Neutrophil (primary cell): ENCODE results near the gene KDM8.

Experiments
- H3K27ac ChIP-seq: fragments of 200-600 bp; sonication (generic); 2 replicates; pipeline ENCODE4 v1.5.1; 2016; ENCODE audit warnings: mild to moderate bottlenecking, moderate library complexity
- H3K27me3 ChIP-seq: fragments of 200-600 bp; sonication (generic); 2 replicates; pipeline ENCODE4 v1.6.0; 2016; ENCODE audit warnings: mild to moderate bottlenecking
- H3K36me3 ChIP-seq: fragments of 200-600 bp; sonication (generic); 2 replicates; pipeline ENCODE4 v1.5.1; 2017
- H3K4me1 ChIP-seq, 2 experiments: fragments of 200-600 bp in 1 of 2; sonication (generic) in 1 of 2; 1 replicate in 1 of 2; 2 replicates in 1 of 2; pipeline versions ENCODE4 v1.5.1 to v1.6.1; 2013 to 2016; ENCODE audit warnings: low read depth in 1 of 2, low read length in 1 of 2, mild to moderate bottlenecking in 1 of 2, moderate library complexity in 1 of 2; ENCODE audit not compliant: control insufficient read depth in 1 of 2, insufficient read depth in 1 of 2
- H3K4me3 ChIP-seq, 2 experiments: fragments of 200-600 bp in 1 of 2; sonication (generic) in 1 of 2; 1 replicate in 1 of 2; 2 replicates in 1 of 2; pipeline ENCODE4 v1.5.1; 2013 to 2016; ENCODE audit warnings: low read depth in 1 of 2, low read length in 1 of 2, mild to moderate bottlenecking in 1 of 2, moderate library complexity in 1 of 2
- H3K9me3 ChIP-seq: fragments of 200-600 bp; sonication (generic); 2 replicates; pipeline ENCODE4 v1.5.1; 2016
- TF ChIP-seq, protein P1 (sequence below): fragments of 200-600 bp; sonication (generic); IDR thresholded peaks from 2 replicates; pipeline ENCODE4 v1.5.1; 2016; ENCODE audit warnings: antibody characterized with exemption

The KDM8 gene

DNA sequence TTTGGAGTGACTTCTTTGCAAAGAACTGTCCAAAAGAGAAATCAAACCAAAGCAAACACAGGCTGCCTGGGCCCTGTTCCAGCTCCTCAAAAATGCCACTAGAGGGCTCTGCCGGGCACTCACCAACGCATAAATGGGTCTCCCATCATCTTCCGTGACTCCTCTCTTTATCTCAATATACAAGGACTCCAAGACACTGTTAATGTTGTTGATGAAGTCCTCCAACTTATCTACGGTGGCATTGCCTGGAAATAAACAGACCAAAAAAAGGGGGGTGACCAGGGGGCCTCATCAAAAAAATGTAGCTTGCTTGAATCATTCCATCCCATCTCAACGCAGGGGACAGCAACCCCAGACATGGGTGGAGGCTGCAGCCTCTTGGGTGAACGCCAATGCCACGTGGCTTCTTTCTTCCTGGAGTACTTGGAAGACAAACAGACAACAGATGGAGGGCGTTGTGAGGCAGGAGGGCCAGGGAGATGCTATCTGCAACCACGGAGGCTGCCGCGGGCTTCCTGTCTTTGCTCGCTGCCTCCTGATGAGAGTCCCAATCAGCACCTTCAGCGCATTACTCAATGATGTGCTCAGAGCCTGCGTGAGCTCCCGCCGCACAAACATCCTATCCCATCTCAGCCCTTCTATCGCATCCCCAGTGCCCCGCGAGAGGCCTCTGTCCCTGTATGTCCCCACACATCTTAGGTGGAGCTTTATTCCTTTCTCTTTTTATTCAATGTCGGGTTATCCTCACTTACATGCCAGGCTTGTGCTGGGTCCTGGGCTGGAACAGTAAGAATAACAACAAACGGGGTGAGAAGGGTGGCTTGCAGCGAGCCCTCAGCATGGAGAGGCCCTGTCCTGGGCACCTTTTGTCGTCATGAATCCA, 32.0 kb downstream of the KDM8 start:
- peak overlapping the region; percentile 51 for H3K27ac ChIP-seq
- H3K4me3 ChIP-seq = peak overlapping the region; percentile 53

GRCh38 chr16:27235938-27236245, 32.6 kb downstream of the KDM8 start:
- TF ChIP-seq, protein P1, sequence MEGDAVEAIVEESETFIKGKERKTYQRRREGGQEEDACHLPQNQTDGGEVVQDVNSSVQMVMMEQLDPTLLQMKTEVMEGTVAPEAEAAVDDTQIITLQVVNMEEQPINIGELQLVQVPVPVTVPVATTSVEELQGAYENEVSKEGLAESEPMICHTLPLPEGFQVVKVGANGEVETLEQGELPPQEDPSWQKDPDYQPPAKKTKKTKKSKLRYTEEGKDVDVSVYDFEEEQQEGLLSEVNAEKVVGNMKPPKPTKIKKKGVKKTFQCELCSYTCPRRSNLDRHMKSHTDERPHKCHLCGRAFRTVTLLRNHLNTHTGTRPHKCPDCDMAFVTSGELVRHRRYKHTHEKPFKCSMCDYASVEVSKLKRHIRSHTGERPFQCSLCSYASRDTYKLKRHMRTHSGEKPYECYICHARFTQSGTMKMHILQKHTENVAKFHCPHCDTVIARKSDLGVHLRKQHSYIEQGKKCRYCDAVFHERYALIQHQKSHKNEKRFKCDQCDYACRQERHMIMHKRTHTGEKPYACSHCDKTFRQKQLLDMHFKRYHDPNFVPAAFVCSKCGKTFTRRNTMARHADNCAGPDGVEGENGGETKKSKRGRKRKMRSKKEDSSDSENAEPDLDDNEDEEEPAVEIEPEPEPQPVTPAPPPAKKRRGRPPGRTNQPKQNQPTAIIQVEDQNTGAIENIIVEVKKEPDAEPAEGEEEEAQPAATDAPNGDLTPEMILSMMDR = no peak
- Histone ChIP-seq H3K9me3 (no peaks in the 10 kb centered on the region), H3K4me1 (peaks cover 40 to 42% of the 10 kb centered on the region in 2 experiments), H3K36me3 (peaks cover 14% of the 10 kb centered on the region), H3K27ac (peak overlapping the region; percentile 51), H3K27me3 (no peaks in the 10 kb centered on the region), H3K4me3 (no peak overlapping the region)

More for the DNA sequence above, 32.0 kb downstream of the KDM8 start:
- H3K36me3 ChIP-seq = peaks cover 20% of the 10 kb centered on the region
- H3K4me1 ChIP-seq = peaks cover 40 to 42% of the 10 kb centered on the region in 2 experiments
- TF ChIP-seq, protein P1 = peak; percentile 82
- H3K27me3 ChIP-seq = no peaks in the 10 kb centered on the region
- H3K9me3 ChIP-seq = no peaks in the 10 kb centered on the region

DNA sequence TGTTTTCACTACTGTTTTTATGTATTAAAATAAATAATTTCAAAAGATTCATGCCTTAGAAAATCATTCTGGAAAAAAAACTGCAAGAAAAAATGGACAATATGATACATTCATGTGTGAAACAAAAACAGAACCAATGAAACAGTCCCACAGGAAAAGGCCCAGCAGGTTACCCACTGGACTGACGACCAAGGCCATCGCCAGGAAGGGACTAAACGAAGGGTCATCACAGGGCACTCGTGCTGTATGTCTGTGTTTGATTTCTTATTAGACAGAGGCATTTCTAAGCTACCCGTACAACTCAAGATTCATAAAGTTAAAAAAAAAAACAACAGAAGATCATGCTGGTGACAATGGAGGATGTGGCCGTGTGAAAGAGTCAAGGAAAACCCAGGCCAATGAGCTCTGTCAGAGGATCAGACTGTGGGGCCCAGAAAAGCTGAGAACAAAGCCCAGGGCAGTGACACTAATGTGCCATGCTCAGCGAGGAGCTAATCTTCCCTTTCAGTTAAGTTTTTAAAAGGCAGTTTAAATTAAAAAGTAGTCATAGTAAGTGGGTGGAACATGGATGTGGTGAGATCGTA, 33.4 kb downstream of the KDM8 start:
- Histone ChIP-seq H3K4me3 (peak overlapping the region; percentile 41 to 53), H3K27me3 (no peaks in the 10 kb centered on the region), H3K27ac (peak overlapping the region; percentile 90), H3K4me1 (peaks cover 40 to 42% of the 10 kb centered on the region in 2 experiments), H3K9me3 (no peaks in the 10 kb centered on the region), H3K36me3 (peaks cover 17% of the 10 kb centered on the region)
- TF ChIP-seq, protein P1 = no peak

GRCh38 chr16:27237219-27238015, 34.1 kb downstream of the KDM8 start:
- TF ChIP-seq, protein P1 = no peak
- Histone ChIP-seq H3K4me1 (peaks cover 41 to 44% of the 10 kb centered on the region in 2 experiments), H3K36me3 (peaks cover 14% of the 10 kb centered on the region), H3K27ac (peak overlapping the region; percentile 90), H3K4me3 (peak overlapping the region; percentile 41 to 53), H3K9me3 (no peaks in the 10 kb centered on the region), H3K27me3 (no peaks in the 10 kb centered on the region)

DNA sequence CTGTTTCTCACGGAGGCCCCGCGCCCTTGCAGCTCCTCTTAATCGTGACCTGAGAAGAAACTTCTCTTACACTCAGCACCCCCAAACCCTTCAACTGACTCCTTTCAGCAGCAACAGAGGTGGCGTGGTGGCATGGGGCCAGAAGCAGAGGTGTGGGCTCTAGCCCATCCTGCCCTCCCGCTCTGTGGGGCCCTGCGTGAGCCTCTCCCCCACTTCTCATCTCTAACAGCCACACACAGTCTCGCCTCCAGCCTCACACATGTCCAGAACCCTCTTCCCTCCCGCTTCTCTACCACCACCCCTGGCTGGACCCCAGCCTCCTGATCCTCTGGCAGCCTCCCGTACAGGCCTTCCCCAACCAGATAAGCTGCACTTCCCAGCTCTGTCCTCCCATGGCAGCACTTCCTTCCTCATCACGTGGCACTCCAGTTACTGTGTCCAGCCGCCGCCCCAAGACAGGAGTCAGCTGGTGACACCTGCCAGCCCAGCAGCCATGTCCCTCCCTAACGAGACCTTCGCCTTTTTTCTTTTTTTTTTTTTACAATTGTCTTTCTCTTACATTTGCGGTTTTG, 34.8 kb downstream of the KDM8 start:
- Histone ChIP-seq H3K9me3 (no peaks in the 10 kb centered on the region), H3K27me3 (no peaks in the 10 kb centered on the region), H3K4me1 (peaks cover 48 to 50% of the 10 kb centered on the region in 2 experiments), H3K27ac (peak overlapping the region; percentile 90), H3K36me3 (peaks cover 10% of the 10 kb centered on the region), H3K4me3 (peak overlapping the region; percentile 41 to 53)
- TF ChIP-seq, protein P1 = peak; percentile 30
